Type B pancreatic cell (in vitro differentiated cells): ENCODE results near the gene SLC38A3. TPM values are rescaled to one million over a fixed set of nuclear protein-coding genes. Genes with fewer than 3 reads are reported as not detected.
A peak's percentile ranks its signal among the peaks of the same experiment; 100 is the strongest.

ENCODE experiments used
- DNase-seq: peaks from one replicate; pipeline ENCODE4 v3.0.0; 2021; ENCODE audit warnings: mixed read lengths; ENCODE audit not compliant: unreplicated experiment; ENCODE audit errors: extremely low spot score
- H3K27ac Mint-ChIP-seq: 2 replicates; pipeline ENCODE4 v1.8.0; 2021; ENCODE audit warnings: mild to moderate bottlenecking, mixed read lengths
- H3K27me3 Mint-ChIP-seq: 2 replicates; pipeline ENCODE4 v1.8.0; 2021; ENCODE audit warnings: mixed read lengths
- H3K36me3 Mint-ChIP-seq: 2 replicates; pipeline ENCODE4 v1.8.0; 2021; ENCODE audit warnings: mixed read lengths
- H3K4me1 Mint-ChIP-seq: one replicate; pipeline ENCODE4 v1.8.0; 2021; ENCODE audit warnings: mixed read lengths; ENCODE audit not compliant: unreplicated experiment
- H3K4me3 Mint-ChIP-seq: 2 replicates; pipeline ENCODE4 v1.8.0; 2021; ENCODE audit warnings: mild to moderate bottlenecking, mixed read lengths
- H3K9me3 Mint-ChIP-seq: 2 replicates; pipeline ENCODE4 v1.8.0; 2021; ENCODE audit warnings: mixed read lengths
- total RNA-seq: library from RNA; stranded (reverse); gene quantifications from 2 replicates; pipeline ENCODE4 v1.2.1, GENCODE V29; 2021; ENCODE audit warnings: low replicate concordance
- TF ChIP-seq, protein P1 (sequence below): fragments of 200-600 bp; sonication (generic); conservative IDR thresholded peaks from 2 replicates; pipeline ENCODE4 v1.5.0; 2021; ENCODE audit warnings: antibody characterized with exemption, mild to moderate bottlenecking

SLC38A3 gene
- total RNA-seq, 1 donor from 2014 or later = 6.0 TPM

DNA sequence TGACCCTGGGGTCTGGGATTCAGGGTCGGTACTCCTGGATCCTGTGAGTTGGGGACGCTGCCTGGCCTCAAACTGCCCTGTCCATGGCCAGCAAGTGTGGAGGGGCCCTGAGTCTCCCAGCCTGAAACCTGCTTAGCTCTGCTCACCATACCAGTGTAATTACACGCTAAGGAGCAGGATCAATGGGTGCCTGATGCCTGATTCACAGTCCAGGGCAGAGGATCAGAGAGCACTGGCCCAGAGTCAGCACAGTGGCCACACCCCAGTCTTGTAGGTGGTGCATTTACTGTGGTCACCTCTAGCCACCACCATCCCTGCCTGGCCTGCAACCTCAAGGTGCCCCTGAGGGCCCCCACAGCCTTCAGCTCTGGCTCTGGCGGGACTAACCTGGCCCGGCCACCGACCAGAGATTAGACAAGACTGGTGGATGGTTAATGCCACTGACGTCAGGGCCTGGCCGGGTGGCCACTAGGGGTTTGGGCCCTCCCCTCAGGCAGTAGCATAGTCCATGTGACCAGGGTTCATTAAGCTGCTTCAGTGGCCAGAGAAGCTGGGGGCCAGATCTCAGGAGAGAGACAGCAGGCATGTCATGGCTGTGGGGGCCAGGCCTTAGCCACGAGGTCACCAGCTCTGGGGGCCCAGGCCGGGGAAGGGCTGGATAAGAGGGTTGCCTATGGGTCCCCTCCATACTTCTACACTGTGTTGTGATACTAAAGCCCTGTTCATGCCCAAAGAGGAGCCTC, 3.3 kb upstream of the SLC38A3 start:
- H3K36me3 Mint-ChIP-seq = no peaks in the 10 kb centered on the region
- no peaks in the 10 kb centered on the region for H3K9me3 Mint-ChIP-seq
- no peak for DNase-seq
- no peak overlapping the region for H3K4me3 Mint-ChIP-seq
- H3K27me3 Mint-ChIP-seq = peaks cover 35% of the 10 kb centered on the region
- TF ChIP-seq, protein P1, sequence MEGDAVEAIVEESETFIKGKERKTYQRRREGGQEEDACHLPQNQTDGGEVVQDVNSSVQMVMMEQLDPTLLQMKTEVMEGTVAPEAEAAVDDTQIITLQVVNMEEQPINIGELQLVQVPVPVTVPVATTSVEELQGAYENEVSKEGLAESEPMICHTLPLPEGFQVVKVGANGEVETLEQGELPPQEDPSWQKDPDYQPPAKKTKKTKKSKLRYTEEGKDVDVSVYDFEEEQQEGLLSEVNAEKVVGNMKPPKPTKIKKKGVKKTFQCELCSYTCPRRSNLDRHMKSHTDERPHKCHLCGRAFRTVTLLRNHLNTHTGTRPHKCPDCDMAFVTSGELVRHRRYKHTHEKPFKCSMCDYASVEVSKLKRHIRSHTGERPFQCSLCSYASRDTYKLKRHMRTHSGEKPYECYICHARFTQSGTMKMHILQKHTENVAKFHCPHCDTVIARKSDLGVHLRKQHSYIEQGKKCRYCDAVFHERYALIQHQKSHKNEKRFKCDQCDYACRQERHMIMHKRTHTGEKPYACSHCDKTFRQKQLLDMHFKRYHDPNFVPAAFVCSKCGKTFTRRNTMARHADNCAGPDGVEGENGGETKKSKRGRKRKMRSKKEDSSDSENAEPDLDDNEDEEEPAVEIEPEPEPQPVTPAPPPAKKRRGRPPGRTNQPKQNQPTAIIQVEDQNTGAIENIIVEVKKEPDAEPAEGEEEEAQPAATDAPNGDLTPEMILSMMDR = no peak
- H3K4me1 Mint-ChIP-seq = peaks cover 10% of the 10 kb centered on the region
- H3K27ac Mint-ChIP-seq = no peak overlapping the region

DNA sequence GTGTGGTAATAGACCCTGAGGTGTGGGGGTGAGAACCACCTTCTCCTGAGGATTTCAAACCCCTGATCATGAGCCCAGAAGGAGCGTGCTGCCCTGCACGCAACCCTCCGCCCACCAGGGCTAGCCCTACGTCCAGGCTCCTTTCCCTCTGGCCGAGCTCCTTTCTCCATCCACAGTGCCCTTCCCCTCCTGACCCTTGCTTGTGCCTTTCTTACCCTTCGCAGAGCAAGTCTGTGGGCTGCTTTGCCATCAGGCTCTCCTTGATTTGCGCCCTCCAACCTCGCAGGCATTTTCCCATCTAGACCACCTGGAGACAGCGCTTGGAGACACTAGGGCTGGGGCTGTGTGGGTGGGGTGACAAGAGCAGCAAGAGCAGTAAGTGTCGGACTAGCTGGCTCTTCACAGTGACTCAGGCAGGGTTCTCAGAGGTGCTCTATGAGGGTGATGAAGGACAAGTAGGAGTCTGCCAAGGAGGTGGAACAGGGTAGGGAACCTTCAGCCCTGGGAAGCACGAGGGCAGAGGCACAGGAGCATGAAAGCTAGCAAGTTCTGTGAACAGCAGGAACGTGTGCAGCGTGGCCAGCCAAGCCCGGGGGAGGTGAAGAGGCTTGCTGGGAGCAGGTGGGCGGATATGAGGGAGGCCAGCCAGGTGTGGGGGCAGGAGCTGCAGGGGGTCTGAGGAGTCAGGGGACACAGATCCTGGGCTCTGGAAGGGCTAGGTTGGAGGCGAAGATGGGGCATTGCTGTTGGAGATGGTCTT, 2.5 kb upstream of the SLC38A3 start:
- DNase-seq = no peak
- no peaks in the 10 kb centered on the region for H3K9me3 Mint-ChIP-seq
- H3K36me3 Mint-ChIP-seq = no peaks in the 10 kb centered on the region
- H3K27ac Mint-ChIP-seq = peak overlapping the region; percentile 39
- peak overlapping the region; percentile 57 for H3K4me3 Mint-ChIP-seq
- peaks cover 10% of the 10 kb centered on the region for H3K4me1 Mint-ChIP-seq
- TF ChIP-seq, protein P1 = no peak
- peaks cover 33% of the 10 kb centered on the region for H3K27me3 Mint-ChIP-seq

DNA sequence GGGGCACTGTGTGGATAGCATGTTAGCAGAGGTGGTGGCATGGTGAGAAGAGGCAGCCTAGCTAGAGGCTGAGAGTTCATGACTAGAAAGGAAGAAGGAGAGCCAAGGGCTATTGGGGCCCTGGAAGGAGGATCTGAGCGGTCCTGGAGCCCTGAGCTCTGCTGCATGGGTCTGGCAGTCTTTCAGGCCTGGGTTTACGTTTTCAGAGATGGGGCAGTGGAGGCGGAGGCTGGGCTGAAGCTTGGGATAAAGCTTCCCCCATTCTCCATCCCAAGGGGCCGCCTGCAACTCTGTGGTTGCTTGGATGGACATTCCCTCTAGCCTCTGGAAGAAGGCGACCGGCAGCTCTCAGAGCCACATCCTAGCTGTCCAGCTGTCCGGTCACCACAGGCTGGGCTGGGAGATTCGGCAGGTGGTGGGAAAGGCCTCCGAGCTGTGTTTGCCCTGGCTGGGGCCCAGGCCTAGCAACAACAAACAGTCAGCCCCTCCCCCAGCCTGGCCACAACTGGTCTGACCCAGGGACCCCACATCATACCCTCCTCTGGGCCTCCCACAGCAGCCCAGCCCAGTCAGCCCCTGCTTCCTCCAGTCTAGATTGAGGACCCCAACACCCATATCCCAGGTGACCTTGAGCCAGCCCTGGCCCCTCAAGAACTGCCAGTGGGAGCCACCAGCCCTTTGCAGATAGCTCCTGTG, 1.8 kb upstream of the SLC38A3 start:
- TF ChIP-seq, protein P1 = no peak
- H3K4me1 Mint-ChIP-seq = peaks cover 10% of the 10 kb centered on the region
- H3K9me3 Mint-ChIP-seq = no peaks in the 10 kb centered on the region
- no peaks in the 10 kb centered on the region for H3K36me3 Mint-ChIP-seq
- H3K4me3 Mint-ChIP-seq = peak overlapping the region; percentile 45
- H3K27ac Mint-ChIP-seq = peak overlapping the region; percentile 39
- no peak for DNase-seq
- peaks cover 31% of the 10 kb centered on the region for H3K27me3 Mint-ChIP-seq

DNA sequence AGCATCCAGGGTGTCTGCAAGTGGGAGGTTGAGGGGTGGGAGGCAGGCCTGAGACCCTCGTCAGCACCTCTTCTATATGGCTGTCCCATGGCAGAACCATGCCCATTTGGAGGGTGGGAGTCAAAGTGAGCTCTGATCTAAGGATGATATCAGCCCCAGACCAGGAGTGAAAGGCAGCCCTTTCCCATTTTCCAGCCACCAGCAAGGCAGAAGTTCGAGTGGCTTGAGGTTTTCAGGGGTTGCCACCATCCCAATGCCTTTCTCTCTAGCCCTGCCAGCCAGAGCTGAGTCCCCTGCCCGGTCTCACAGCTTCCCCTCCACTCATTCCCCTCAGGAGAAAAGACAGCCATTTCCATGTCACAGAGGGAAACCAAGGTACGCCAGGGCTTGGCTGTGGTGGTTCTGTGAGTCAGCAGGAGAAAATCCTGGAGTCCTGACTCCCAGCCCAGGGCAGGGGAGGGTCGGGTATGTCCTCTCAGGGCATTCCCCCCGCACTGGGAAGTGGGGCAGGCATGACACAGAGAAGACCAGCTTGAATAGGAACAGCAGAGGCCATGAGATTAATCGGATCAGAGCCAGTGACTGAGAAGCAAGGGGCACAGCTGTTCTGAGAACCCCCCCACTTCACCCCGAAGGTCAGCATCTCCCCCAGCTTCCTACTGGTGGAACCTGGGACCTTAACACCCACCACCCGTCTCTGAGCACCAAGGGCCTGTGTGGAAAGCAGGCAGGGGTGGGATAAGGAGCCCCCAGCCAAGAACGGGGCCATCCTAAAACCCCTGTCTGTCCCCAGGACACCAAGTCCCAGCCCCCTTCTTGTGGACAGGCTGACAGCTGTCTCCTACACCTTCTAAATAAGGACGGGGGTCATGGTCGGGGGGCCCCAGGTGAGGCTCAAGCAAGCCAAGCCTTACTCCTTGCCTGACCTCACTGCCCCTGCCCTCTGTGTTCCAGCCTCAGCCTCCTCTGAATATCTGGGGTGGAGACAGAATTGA, 965 bp upstream of the SLC38A3 start:
- Mint-ChIP-seq H3K9me3 (no peaks in the 10 kb centered on the region), H3K36me3 (no peaks in the 10 kb centered on the region), H3K27ac (no peak overlapping the region), H3K4me3 (no peak overlapping the region), H3K4me1 (peaks cover 17% of the 10 kb centered on the region), H3K27me3 (peaks cover 36% of the 10 kb centered on the region)
- TF ChIP-seq, protein P1 = no peak
- no peak for DNase-seq
